HEK293T (cell line): Measurements from ENCODE around the gene RARG.

Experiments
- BHLHE40 ChIP-seq: fragments of 450-650 bp; IDR thresholded peaks from 2 replicates; pipeline ENCODE4 v1.6.1; 2016; ENCODE audit warnings: mild to moderate bottlenecking, moderate library complexity, borderline replicate concordance
- FOXM1 ChIP-seq: fragments of 450-650 bp; IDR thresholded peaks from 2 replicates; pipeline ENCODE4 v1.6.1; 2017; ENCODE audit warnings: mild to moderate bottlenecking, borderline replicate concordance

DNA sequence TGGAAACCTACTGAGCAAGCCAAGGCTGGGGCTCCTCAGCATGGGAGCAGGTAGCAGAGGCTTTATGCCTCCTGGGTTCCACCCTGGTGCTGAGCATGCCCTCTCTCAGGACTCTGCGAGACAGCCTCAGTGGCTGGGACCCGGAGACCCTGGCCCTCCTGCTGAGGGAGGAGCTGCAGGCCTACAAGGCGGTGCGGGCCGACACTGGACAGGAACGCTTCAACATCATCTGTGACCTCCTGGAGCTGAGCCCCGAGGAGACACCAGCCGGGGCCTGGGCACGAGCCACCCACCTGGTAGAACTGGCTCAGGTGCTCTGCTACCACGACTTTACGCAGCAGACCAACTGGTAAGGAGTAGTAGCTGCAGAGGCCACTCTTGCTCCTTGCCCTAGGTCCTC is 44.5 kb upstream of the RARG start:
- TF ChIP-seq FOXM1 (no peak), BHLHE40 (no peak)
